HG03378 (cell line): ENCODE results near the gene PDZD2.
"Not testable (repeated sequence)": the region's sequence is repeated elsewhere in the genome, so short reads cannot be mapped to it uniquely, and the experiment has no call there.

ENCODE experiments used
- ATAC-seq: cut with Tn5 transposase; IDR thresholded peaks from one replicate; pipeline ENCODE4 v1.9.1; 2021; ENCODE audit warnings: mild to moderate bottlenecking, moderate library complexity; ENCODE audit not compliant: unreplicated experiment

The PDZD2 gene

DNA sequence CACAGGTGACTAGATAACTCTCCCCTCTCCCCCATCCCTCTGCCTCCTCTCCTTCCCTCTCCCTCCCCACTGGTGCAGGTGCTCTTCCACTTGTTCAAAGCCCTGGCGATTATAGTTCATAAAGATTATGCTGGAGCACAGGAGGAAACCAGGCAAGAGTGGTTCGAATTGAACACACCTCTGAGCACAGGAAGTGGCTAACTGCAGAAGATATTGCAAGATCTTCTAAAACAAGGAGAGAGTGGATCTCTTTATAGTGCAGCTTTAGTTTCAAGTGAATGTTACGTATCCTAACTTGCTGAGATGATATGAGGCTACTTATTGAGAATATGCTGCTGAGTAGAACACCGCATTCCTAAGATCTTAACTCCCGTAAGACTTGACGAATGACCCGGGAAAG is 356.8 kb downstream of the PDZD2 start:
- ATAC-seq = no peak

DNA sequence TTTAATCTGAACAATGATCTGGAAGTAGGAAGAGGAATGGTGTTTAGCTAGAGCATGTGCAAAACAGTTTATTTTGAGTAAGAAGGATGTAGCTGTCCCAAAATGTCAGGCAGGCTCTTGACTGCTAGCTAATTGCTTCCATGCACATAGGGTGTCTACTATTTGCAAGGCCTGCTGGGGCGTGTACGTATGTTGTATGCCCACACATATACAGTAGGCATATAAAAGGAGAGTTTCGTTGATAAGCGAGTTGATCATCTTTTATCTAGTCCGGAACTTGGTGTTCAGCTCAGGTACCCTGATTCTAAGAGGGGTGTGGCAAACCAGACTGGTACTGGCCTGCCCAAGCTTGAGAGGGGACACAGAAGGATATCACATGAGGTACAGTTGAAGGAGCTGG is 358.0 kb downstream of the PDZD2 start:
- ATAC-seq = no peak

GRCh38 chr5:31999470-31999869 is 360.5 kb downstream of the PDZD2 start:
- no peak for ATAC-seq

DNA sequence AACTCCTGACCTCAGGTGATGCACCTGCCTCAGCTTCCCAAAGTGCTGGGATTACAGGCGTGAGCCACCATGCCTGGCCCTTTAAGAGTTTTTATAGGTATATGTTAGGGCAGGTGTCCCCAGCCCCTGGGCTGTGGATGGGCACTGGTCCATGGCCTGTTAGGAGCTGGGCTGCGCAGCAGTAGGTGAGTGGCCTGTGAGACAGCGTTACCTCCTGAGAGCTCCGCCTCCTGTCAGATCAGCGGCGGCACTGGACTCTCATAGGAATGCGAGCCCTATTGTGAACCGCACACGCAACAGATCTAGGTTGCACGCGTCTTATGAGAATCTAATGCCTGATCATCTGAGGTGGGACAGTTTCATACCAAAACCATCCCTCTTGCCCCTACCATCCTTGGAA is 361.8 kb downstream of the PDZD2 start:
- no peak for ATAC-seq

- ATAC-seq = no peak
Measured at GRCh38 chr5:32001284-32001683, 362.4 kb downstream of the PDZD2 start.

DNA sequence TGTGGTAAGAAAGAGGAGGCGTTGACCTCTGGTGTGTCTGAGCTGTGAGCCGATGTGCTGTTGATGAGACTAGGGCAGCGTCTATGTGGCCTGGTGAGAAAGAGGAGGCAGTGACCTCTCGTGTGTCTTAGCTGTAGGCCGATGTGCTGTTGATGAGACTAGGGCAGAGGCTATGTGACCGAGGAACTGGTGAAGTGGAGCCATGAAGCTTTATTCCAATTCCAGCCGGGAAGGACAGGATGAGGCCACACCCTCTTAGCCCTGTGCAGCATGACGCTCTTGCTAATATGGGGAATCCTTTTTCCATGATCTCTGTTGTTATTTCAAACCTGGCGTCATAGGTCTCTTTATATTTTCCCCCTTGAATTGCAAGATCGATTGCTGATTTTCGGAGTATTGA is 362.8 kb downstream of the PDZD2 start:
- no peak for ATAC-seq

DNA sequence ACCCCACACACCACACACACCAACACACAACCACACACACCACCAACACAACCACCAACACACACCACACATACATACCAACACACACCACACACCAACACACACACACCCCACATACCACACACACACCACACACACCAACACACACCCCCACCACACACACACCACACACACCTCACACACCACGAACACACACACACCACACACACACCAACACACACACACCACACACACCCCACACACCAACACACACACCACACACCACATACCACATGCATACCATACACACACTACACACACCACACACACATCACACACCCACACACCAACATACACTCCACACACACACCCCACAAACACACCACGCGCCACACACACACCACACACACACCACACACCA is 363.8 kb downstream of the PDZD2 start:
- no peak for ATAC-seq

DNA sequence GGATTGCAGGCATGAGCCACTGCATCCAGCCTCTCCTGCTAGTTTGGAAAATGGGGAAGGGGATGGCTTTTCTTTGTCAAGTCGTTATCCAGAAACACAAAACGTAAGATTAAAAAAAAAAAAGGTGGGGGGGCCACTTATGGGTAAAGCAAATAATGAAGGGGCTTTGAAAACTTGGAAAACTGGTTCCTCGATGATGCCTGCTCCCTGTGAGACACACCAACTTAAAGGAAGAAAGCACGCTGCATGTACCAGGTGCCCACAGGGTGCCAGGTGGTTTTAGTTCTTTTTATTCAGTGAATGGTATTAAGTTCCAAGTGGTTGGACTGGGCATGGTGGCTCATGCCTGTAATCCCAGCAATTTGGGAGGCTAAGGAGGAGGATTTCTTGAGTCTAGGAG is 365.1 kb downstream of the PDZD2 start:
- no peak for ATAC-seq

DNA sequence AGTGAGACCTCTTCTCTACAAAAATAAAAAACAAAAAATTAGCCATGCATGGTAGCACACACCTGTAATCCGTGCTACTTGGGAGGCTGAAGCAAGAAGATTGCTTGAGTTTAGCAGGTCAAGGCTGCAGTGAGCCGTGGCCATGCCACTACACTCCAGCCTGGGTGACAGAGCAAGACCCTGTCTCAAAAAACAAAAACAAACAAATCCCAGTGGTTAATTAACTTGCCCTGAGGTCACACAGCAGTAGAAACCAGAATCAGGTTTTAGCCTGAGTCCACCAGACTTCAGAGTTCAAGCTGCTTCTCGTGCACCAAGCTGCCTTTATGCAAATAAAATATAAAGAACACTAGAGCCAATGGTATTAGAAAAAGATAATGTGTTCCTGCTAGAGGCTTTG is 365.5 kb downstream of the PDZD2 start:
- no peak for ATAC-seq

DNA sequence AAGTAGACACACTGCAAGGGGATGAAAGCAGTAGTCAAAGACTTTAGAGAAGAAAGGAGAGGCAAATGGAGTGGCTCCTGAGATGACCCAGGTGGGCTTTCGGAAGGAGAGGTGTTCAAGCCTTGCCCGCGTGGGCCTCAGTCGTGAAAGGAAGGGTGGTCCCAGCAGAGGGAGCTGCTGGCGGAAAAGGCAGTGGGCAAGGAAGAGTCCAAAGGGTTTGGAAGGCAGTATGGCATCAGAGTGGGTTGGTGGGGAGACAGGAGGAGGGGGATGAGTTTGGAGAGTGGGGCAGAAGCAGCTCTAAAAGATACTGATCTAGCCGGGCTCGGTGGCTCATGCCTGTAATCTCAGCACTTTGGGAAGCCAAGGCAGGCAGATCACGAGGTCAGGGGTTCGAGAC is 369.8 kb downstream of the PDZD2 start:
- no peak for ATAC-seq

GRCh38 chr5:32013658-32014057 is 374.7 kb downstream of the PDZD2 start:
- no peak for ATAC-seq

DNA sequence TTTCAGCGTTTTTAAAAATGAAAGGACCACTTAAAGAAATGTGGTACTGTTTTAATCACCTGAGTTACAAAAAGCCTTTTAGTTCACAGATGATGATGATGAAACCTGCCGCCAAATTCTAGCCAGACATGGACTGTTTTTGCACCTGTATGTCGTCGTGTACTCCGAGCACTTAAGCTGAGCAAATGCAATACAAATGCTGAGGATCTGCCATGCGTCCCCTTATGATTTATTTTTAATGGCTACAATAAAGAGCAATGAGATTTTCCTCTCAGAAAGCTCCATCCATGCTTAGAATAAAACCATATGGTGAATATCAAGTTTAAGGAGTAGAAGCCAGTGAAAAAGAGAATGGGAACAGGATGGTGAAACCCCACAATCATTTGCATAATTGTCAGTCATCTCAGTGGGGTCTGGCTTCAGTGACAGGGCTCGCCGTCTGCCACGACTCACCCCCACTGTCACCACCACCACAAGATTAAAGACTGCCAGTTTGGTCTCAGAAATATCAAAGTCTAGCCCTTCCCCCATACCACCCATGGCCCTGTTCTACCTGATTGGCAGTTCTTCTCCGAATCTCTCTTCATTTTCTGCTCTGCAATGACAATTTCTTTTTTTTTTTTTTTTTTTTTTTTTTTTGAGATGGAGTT is 375.3 kb downstream of the PDZD2 start:
- no peak for ATAC-seq

DNA sequence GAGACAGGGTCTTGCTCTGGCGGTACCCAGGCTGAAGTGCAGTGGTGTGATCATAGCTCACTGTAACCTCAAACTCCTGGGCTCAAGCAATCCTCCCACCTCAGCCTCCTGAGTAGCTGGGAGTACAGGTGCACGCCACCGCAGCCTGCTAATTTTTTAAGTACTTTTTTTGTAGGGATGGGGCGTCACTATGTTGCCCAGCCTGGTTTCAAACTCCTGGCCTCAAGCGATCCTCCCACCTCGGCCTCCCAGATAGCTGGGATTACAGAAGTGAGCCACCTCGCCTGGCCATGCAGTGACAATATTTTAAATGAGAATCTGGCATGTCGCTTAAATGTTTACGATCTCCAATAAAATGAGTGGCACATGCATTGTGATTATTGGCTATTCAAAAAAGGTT is 376.3 kb downstream of the PDZD2 start:
- not testable (repeated sequence) for ATAC-seq

- ATAC-seq = no peak
Measured at GRCh38 chr5:32017692-32018367, 378.9 kb downstream of the PDZD2 start.

DNA sequence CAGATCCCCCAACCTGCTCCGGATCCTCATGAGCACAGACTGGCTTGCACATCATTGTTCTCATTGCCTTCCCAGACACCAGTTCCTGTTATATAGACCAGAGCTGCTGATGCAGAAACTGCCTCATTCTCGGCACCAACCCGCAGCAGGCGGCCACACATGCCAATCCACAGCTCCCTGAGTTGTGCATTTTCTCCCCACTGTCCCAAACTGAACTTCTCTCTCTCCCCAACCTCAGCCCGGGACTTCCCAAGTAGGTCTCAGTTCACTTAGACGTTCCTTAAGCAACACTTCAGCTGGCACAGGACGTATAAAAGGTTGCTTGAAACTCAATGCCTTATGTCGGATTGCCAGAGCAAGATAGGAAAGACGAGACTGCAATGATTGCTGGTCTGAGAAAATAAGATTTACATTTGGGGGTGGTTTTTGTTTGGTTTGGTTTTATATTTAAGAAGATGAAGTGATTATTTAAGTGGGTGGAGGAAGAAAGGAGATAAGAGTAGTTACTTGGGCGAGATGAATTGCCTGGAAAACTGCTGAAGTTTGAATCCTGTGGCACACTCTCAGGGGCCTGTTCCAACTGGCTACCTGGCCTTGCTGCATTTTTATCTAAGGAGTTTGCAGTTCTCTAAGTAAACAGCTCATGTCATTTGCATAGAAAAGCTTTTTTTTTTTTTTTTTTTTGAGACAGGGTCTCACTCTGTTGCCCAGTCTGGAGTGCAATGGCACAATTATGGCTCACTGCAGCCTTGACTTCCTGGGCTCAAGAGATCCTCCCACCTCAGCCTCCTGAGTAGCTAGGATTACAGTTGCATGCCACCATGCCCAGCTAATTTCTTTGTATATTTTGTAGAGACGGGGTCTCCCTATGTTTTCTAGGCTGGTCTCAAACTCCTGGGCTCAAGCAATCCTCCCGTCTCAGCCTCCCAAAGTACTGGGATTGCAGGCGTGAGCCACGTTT is 379.8 kb downstream of the PDZD2 start:
- no peak for ATAC-seq

- peak; percentile 97 for ATAC-seq
Measured at GRCh38 chr5:32020271-32020670, 381.3 kb downstream of the PDZD2 start.

- no peak for ATAC-seq
Measured at GRCh38 chr5:32020946-32021345, 382.0 kb downstream of the PDZD2 start.

GRCh38 chr5:32021771-32022170 is 382.8 kb downstream of the PDZD2 start:
- no peak for ATAC-seq

- no peak for ATAC-seq
Measured at GRCh38 chr5:32022638-32023037, 383.7 kb downstream of the PDZD2 start.

DNA sequence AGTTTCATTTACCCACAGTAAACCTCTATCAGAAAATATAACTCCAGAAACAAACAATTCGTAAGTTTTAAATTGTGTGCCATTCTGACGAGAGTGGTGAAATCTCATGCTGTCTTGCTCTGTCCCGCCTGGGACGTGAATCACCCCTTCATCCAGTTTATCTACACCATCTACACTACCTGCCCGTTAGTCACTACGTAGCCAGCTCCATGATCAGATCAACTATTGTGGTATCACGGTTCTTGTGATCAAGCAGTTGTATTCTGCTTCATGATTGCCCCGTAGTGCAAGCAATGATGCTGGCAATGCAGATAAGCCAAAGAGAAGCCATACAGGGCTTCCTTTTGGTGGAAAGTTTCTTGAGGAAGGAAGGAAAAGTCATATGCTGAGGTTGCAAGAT is 384.9 kb downstream of the PDZD2 start:
- no peak for ATAC-seq

DNA sequence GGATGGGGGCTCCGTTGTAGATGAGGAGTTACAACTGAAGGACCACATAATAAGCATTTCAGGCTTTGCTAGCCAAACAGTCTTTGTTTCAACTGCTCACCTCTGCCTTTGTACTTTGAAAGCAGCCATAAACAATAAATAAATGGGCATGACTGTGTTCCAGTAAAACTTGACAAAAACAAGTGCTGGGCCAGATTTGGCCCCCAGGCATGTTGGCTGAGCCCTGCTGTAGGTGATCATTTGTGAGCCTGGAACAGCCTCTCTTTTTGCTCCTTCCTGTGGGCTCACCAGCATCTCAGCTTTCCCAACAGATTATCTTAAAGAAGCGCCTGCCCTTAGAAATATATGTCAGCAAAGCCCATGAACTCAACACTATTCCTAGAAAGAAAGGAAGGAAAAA is 385.8 kb downstream of the PDZD2 start:
- ATAC-seq = no peak
